HUDEP-2 (cell line): Measurements from ENCODE around the gene HOXA7.

ENCODE experiments used
- DNase-seq, 76 experiments: peaks; one replicate each; lab custom pipeline; 2025; ENCODE audit not compliant: unreplicated experiment in 76 of 76; lab: John Stamatoyannopoulos, UW

The HOXA7 gene

DNA sequence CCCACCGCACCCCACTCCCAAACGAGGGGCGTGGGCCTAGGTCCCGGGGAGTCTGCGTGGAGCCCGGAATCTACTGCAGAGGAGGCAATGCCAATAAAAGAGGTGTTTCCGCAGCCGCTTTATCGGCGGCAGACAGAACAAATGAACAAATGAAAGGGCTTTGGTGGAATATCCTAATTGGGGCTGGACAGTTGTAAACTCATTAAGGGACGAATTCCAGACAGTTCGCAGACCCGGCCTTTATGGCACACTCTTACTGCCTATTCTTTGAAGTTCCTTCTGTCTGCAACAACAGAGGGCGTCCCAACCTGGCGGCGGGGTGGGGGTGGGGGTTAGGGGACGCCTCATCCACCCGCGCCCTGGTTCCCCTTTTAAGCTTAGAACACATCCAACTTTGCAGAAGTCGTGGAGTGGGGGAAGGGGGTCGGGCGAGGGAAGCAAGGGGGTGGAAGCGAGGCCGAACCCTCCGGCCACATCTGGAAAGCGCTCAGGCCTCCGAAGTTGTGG, 4.8 kb upstream of the HOXA7 start:
- DNase-seq, result no peak

DNA sequence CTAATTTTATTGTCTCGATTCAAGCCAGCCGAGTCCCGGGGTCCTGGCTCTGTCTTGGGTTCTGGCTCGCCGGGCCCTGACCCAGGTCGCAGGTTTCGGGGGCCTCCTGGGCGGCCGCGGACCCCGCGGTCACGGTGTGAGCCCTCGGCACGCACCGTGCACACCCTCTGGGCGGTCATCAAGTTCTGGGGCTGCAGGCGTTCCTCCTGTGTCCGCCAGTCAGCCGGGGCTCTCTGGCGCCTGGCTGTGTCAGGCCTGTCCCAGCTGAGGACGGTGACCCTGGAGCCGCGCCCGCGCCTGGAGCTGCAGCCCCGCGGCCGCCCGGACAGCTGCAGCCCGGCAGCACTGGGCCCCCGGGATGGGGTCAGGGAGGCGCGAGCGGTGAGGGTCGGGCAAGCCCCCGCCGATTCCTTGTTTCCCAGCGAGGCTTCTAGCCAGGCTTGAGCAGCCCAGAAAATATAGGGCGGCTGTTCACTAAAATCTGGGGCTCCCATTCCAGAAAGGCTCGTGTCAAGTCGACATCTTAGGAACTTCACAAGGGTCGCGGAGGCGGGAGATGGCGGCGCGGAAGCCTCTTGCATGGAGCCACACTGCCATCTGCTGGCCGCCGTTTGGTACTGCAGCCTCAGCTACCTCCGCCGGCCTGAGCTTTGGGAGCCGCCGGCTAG, 4.2 kb upstream of the HOXA7 start:
- peak in 66 of 76 experiments; percentile 10 to 84 (median 57) for DNase-seq

DNA sequence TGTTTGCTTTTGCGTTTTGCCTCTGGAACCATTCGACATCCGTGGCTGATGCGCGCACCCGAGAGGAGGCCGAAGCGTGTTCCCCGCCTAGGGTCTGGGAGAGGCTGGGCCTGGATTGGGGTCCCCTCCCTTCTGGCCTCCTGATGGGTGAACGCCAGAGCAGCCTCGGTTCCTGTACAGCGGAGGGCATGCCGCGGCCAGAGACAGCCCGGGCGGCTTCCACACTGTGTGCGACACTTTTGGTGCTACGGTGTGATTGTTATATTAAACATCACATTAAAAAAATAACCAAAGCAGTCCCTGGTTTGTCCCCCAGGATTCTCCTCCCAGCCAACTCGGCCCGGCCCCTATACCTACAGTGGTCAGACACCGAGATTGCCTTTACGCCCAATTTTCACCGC, 3.7 kb upstream of the HOXA7 start:
- no peak for DNase-seq

DNA sequence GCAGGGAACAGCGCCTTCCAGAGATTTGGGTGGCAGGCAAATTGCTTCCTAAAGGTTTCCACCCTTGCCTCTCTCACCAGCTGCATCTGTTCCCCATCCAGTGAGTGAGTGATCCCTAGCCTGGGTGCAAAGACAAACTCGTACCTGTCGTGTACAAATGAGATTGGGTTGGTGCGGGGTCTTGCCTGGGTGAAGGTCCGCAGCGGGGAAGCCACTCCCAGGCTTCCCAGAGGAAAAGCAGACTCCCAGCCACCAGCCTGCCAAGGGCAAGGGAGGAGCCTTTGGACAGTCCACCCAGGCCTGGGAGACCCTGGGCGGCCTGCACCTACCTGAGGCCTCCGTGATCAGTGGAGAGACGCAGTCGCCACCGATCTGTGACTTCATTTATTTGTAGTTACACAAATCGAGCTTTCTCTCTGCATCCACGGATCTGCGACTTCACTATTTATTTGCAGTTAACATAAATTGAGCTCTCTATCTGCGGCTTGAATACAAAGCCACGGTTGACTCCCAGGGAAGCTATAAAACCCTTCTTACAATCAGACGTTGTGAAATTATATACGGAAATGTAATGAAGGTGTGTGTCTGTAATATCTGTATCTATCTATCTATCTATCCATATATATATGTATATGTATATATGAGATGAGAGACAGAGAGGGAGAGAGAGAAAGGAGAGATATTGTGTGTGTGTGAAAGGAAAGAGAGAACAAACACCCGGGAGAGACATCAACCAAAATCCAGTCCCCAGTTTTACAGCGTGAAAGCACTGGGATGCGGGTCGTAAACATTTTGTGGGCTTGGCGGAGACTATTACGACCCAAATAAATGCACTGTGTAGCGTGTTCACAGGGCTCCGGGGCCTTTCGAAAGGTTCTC, 3.0 kb upstream of the HOXA7 start:
- DNase-seq, result no peak

DNA sequence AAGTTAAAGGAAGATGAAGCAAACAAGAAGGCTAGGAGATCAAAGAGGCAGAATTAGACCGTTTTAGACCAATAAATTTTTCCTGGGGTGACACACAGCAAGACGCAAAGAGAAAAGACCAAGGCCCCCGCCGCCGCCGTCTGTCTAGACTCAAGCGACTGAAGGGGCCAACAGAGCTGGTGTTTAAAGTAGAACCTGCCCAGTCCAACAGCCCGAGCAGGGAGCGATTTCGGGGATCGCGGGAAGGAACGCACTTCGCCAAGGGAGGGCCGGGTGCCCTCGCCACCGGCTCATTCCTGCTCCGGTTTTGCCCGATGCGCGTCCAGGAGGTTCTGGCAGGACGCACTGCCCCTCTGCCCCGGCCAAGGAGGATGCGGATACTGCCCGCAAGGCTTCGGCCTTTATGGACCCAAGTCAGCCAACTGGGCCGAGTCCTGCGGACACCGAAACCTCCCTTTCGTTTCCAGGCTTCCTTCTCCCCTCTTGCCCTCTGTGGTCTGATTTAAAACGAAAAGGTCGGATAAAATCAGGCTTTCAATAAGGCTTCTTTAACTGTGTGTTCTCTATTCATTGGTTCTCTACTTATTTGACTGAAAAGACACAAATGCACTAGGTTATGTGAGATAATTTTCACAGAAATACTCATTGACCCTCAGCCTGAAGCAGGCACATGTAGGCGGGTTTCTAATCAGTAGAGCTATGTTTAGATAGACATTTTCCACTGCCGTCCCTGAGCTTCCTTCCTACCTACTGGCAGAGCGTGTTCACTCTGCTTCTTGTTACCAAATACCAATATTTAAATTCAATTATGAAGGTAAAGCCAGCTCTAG, 2.2 kb upstream of the HOXA7 start:
- no peak for DNase-seq

DNA sequence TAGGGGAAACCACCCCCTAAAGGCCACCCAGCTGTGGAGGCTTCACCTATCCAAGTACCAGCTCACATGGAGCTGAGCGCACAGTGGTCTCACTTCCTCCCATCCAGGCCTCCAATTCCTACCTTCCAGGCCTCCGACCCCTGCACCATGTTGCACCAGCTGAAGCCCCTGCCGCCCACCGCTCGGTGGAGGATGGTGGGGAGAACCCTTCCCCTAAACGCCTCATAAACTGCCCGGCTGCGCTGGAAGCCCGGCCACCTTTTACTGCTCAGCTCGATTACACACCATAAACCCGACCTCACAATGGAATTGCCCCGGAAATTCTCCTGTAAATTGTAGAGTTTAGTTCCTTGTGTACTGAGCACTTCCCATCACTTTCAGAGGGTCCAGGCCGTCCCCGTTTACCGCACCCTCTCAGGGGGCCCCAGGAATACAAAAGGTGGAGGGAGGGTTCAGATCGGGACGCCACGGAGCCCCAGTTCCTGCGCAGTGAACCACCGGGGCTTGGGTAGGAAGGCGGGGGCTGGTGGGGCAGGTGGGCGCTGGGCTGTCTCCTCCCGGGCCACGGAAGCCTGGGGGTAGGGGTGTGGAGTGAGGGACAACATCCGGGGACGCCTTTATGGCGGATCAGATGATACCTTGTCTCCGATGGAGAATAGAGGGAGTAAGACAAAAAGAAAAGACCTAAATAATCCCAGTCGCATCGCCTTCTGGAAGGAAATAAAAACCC, 1.4 kb upstream of the HOXA7 start:
- no peak for DNase-seq

DNA sequence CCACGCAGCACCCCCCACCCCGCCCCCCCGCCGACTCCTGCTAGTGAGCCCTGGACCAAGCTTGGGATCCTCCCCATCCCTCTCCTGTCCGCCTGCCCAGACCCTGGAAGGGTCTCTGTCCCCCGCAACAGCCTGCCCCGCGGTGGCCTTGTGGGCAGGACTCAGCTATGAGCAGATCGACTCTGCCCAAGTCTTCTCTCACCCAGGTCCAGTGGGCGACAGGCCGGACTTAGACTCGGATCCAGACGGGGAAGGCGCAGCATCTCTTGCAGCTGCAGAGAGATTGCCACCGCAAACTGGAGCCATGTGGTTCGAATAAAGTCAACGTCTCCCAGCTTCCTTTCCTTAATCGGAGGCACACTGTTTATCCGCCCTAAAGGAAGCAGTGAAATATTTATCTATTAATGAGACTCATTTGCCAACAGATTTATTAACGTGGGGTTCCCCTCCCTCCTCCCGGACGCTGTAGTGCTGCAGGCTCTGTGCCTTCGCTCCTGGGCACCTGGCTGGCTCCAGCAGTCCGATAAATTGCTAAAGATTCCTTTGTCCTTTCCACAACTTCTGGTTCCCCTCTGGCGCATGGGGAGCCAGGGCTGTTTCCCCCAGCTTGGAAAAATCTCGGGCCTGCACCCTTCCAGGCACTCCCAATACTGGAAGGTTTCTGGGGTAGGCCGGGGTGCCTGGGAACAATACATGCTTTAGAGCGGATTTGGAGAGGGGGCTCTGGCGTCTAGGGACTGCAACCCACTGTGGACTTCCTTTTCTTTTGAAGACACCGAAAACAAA, 634 bp upstream of the HOXA7 start:
- no peak for DNase-seq

DNA sequence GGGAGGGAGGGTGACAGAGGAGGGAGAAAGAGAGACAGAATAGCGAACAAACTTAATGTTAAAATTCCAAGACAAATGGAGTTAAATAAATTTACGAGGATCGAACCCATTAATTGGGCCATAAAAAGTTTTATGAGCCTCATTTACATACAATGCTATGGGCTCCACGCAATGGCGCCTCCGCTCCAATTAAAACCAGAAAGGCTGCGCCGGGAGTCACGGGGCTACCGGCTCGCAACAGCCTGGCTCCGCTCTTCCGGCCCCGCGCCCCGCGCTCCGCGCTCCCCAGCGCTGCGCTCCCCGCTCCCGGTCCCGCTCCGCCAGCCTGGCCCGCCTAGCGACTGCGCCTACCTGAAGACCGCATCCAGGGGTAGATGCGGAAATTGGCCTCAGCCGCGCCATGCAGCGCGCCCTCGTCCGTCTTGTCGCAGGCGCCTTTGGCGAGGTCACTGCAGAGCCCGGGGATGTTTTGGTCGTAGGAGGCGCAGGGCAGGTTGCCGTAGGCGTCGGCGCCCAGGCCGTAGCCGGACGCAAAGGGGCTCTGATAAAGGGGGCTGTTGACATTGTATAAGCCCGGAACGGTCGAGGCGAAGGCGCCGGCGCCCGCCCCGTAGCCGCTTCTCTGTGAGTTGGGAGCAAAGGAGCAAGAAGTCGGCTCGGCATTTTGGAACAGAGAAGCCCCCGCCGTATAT, 513 bp downstream of the HOXA7 start:
- DNase-seq, result no peak

DNA sequence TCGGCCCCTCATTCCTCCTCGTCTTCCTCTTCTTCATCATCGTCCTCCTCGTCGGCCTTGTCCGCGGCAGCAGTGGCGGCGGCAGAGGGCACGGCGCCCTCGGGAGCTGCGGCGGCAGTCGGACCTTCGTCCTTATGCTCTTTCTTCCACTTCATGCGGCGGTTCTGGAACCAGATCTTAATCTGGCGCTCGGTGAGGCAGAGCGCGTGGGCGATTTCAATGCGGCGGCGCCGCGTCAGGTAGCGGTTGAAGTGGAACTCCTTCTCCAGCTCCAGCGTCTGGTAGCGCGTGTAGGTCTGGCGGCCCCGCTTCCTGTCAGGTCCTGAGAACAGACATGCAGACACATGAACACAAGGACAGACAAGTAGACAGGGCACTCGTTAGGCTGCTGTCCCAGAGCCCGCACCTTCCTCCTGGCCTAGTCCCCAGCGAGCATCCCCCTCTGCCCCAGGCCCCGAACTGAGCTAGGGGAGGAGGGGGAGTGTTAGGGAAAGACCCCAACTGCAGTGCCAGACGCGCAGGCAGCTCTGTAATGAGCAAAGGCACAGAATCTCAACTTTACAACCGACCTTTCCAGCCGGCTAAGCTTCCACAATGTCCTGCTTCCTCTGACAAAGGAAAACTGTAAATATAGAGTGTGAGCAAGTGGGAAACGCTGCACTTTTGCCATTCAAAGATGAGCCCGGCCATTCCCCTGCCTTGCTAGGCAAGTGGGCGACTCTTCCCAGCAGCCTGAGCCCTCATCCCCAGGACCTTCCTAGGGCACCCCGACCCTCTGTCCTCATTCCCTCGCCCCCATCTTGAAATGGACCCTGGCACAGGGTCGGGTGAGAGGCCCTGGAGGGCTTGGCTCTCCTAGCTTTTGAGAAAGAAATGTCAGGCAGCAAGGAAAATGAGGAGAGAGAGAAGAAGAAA, 1.3 kb downstream of the HOXA7 start:
- no peak for DNase-seq

DNA sequence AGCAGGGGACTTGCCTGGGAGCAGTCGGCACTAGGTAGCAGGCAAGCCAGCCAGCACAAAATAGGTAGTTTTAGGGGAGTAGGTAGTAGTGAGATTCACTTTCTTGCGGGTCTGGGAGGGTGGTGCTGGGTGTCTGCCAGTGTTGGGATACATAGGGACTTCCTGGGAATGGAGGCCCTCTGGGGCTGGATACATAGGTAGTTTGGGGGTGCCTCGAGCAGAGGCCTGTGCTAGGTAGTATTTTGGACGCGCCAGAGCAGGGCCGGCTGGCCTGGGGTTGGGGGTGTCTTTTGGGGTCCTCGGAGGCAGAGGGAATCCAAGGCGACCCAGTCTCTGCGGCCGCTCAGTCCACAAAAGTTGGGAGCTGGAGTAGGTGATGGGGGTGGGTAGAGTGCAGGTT, 2.1 kb downstream of the HOXA7 start:
- DNase-seq, result no peak

DNA sequence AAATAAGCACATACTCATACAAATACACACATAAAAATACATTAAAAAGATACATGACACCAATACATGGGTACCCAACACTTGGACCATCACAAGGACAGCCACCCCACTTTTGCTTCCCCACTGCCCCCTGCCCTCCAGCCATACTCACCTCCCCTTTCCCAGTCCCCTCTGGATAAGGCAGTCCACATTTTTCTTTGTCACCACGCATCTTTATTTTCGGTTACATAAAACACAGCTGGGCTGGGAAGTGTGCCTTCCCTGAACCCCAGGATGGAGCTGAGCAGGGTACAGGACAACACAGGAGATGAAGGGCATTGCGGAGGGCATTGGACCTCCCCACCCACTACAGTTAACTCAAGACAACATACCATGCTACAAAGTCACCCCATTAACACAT, 2.9 kb downstream of the HOXA7 start:
- DNase-seq, result no peak

DNA sequence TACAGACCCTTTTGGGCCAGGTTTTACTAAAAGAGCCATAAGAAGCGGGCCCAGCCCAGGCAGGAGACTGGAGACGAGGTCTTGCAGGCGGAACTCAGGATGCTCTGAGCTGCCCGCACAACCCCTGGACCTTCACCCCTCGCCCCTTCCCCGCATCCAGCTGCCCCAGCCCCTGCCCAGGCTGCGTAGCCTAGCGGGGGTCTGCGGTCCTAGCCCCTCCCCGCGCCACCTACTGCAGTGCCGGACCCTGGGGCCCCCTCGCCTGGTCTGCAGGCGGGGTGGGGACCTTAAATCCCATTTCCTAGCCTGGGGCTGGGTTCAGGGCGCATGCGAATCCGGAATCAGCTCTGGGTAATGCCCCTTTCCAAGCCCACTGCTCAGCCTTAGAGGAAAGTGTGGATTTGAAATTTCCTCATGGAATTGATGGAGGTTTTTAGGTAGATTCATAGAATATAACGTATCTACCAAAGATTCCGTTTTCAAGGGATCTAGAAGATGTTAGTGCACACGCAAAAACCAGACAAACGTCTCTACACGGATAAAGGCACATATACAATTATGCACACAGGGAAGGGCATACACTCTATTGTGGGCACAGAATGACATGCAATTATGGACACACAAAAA, 3.5 kb downstream of the HOXA7 start:
- DNase-seq, result no peak

DNA sequence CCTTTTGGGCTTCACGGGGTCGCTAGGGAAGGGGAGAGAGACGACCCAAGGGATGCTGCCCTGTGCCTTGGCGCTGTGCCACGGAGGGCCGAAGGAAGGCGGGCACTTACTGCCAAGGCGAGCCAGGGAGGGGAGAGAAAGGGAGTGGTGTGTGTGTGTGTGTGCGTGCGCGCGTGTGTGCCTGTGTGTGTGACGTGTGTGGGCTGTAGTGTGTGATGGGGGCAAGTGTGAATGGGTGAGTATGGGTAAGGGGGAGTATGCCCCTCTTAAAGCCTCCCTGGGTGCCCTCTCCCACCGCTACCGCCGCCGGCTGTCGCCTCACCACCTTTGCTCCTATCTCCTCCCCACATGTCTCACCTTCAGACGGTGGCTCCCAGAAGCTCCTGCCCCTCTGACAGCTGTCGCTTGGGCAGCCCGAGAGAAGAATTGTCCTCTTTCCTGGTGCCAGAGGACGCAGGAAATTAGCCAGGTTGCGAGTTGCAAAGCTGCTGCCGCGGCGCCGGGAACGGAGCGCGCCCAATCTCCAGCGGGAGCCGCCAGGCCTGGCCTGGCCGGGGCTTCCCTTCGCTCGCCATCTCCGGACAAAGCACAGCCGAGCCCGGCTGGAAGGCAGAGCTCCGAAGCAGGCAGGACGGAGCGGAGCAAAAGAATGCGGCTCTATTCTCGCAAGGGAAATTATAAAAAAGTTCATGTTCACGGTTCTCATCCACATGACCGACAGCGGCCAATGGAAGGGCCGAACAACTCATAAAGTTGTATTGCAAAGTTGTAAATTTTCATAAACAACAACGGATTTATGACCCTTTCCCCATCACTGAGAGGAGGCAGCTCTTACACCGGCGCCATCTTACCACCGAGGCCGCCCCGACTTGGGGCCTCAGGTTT, 4.3 kb downstream of the HOXA7 start, which contains the start of gene HOXA3:
Gene HOXA3, minus strand, starts transcription at position 653 of the 885 bp plus-strand sequence. CDS start 41,943 bp downstream, outside the sequence.
- DNase-seq, result no peak

DNA sequence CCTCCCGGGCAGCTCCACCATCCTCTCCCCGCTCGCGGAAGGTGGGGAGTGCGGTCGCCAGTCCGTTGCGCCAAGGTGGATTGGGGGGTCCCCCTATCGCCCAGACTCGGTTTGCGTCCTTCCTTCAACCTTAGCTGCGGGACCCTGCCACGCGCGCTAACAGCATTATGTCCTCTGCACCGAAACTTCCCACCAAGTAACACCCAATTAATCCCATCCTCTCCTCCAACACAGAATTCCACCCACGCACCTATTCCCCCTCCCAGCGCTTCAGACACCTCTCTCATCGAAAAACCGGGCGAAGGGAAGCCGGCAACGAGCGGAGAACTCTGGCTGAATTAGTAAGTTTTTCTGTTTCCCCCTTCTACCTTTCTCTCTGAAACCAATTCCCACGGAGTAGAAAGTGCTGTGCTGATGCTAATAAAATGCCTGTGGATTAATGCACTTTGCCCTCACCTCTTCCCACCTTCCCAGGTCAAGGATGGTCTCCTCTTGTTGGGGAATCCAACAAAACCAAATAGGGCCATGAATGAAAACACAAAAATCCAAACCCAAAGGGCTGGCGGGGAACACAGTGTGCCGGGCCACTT, 5.0 kb downstream of the HOXA7 start:
- DNase-seq, result no peak

DNA sequence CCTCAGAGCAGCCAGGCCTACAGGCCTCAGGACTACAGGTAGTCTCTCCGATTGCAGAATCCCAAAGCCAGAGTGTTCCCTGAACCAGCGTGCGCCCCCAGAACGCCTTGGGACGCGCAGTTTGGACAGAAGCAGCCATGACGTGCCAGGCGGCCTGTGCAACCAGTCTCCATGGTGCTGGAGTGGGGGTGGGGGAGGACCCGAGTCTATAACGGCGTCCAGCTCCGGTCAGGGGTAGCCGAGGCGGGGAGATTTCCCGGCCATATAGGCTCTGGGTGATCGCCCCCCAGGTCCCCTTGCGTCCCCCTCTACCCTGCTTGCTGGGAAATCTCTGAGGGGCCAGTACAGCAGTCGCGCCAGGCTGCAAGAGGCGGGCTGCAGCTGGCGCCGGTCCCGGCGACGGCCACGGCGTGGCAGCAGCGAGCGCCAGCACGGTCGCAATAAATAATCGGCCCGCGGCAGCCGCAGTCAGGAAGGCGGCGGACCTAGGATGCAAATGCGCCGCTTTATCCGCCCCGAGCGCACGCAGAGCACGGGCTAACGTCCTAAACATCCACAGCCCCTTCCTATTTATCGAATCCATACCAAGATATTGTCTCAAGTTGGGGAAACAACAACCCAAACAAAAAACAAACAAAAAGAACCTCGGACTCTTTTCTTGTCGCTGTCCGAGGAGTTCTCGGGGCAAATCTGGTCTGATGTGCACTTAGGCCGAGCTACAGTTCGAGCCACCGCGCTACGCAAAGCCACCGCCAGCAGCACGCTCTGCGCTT, 5.7 kb downstream of the HOXA7 start:
- DNase-seq, result peak in 54 of 76 experiments; percentile 4 to 70 (median 34)
